OCI-LY1 (cell line): ENCODE measurements around the gene USP24.

Source experiments
- H2AFZ ChIP-seq: fragments of 200-600 bp; sonication (generic), shearing (Covaris generic); 2 replicates; pipeline ENCODE4 v1.6.0; 2014; ENCODE audit warnings: antibody characterized with exemption, mild to moderate bottlenecking, low read length
- H3F3A ChIP-seq: fragments of 200-600 bp; sonication (generic), shearing (Covaris generic); 2 replicates; pipeline ENCODE4 v1.6.0; 2014; ENCODE audit warnings: mild to moderate bottlenecking, antibody characterized with exemption, low read length, moderate library complexity; ENCODE audit not compliant: insufficient read depth
- H3K27ac ChIP-seq: fragments of 200-600 bp; sonication (generic); 2 replicates; pipeline ENCODE4 v1.5.1; 2014; ENCODE audit warnings: low read length, mixed run types, mild to moderate bottlenecking, low read depth; ENCODE audit not compliant: poor library complexity, severe bottlenecking
- H3K27me3 ChIP-seq: fragments of 200-600 bp; sonication (generic); 2 replicates; pipeline ENCODE4 v1.6.0; 2014; ENCODE audit warnings: antibody characterized with exemption, mild to moderate bottlenecking, low read length, moderate library complexity; ENCODE audit not compliant: insufficient read depth
- H3K36me3 ChIP-seq: fragments of 200-600 bp; sonication (generic); 2 replicates; pipeline ENCODE4 v1.6.1; 2014; ENCODE audit warnings: mild to moderate bottlenecking, antibody characterized with exemption, low read length, moderate library complexity, mixed read lengths; ENCODE audit not compliant: insufficient read depth
- H3K4me1 ChIP-seq: fragments of 200-600 bp; sonication (generic); 2 replicates; pipeline ENCODE4 v1.5.1; 2014; ENCODE audit warnings: mild to moderate bottlenecking, low read length, moderate library complexity; ENCODE audit not compliant: insufficient read depth, severe bottlenecking
- H3K4me2 ChIP-seq: fragments of 200-600 bp; sonication (generic), shearing (Covaris generic); 2 replicates; pipeline ENCODE4 v1.6.1; 2014; ENCODE audit warnings: low read length
- H3K4me3 ChIP-seq: fragments of 200-600 bp; sonication (generic); 2 replicates; pipeline ENCODE4 v1.5.1; 2014; ENCODE audit warnings: low read length, low read depth, mild to moderate bottlenecking, mixed read lengths; ENCODE audit not compliant: poor library complexity, severe bottlenecking
- H3K79me2 ChIP-seq: fragments of 200-600 bp; shearing (Covaris generic); 2 replicates; pipeline ENCODE4 v1.6.1; 2016; ENCODE audit warnings: mixed run types, low read length, mixed read lengths; ENCODE audit not compliant: insufficient read depth
- H3K9ac ChIP-seq: fragments of 200-600 bp; sonication (generic), shearing (Covaris generic); 2 replicates; pipeline ENCODE4 v1.6.1; 2014; ENCODE audit warnings: mild to moderate bottlenecking, low read length, mixed read lengths
- H3K9me2 ChIP-seq: fragments of 200-600 bp; sonication (generic), shearing (Covaris generic); 2 replicates; pipeline ENCODE4 v1.6.1; 2014; ENCODE audit warnings: low read depth, mild to moderate bottlenecking, low read length, mixed read lengths
- H3K9me3 ChIP-seq: fragments of 200-600 bp; shearing (Covaris generic); 2 replicates; pipeline ENCODE4 v1.6.1; 2014; ENCODE audit warnings: low read length, mixed read lengths
- H4K20me1 ChIP-seq: fragments of 200-600 bp; sonication (generic), shearing (Covaris generic); 2 replicates; pipeline ENCODE4 v1.6.0; 2016; ENCODE audit warnings: mild to moderate bottlenecking, low read length; ENCODE audit not compliant: insufficient read depth
- CTCF ChIP-seq: fragments of 200-600 bp; sonication (generic), shearing (Covaris generic); IDR thresholded peaks from 2 replicates; pipeline ENCODE4 v1.5.1; 2017; ENCODE audit warnings: mild to moderate bottlenecking, antibody characterized with exemption, low read length, moderate library complexity, mixed read lengths
- EZH2 ChIP-seq: fragments of 200-600 bp; sonication (generic), shearing (Covaris generic); IDR thresholded peaks from 2 replicates; pipeline ENCODE4 v1.8.0; 2017; ENCODE audit warnings: borderline replicate concordance, mixed run types, mild to moderate bottlenecking, antibody characterized with exemption, low read length, moderate library complexity, mixed read lengths

USP24 gene

GRCh38 chr1:55213885-55214211 lies 1.3 kb downstream of the USP24 start:
- H3K9ac ChIP-seq, result peak overlapping the region; percentile 97
- H2AFZ ChIP-seq, result no peak overlapping the region
- peak overlapping the region; percentile 93 for H3K4me3 ChIP-seq
- H3K27ac ChIP-seq, result peak overlapping the region; percentile 78
- H3F3A ChIP-seq, result no peaks in the 10 kb centered on the region
- H3K79me2 ChIP-seq, result peaks cover 39% of the 10 kb centered on the region
- TF ChIP-seq CTCF, result no peak
- TF ChIP-seq EZH2, result no peak
- H3K9me3 ChIP-seq, result no peaks in the 10 kb centered on the region
- H4K20me1 ChIP-seq, result no peaks in the 10 kb centered on the region
- peaks cover 79% of the 10 kb centered on the region for H3K4me1 ChIP-seq
- no peaks in the 10 kb centered on the region for H3K36me3 ChIP-seq
- H3K4me2 ChIP-seq, result peak overlapping the region; percentile 99
- H3K27me3 ChIP-seq, result no peaks in the 10 kb centered on the region
- no peaks in the 10 kb centered on the region for H3K9me2 ChIP-seq

GRCh38 chr1:55213151-55213884 lies 1.8 kb downstream of the USP24 start:
- Histone ChIP-seq H3K4me1 (peaks cover 81% of the 10 kb centered on the region), H3K9me3 (no peaks in the 10 kb centered on the region), H3K4me2 (peak overlapping the region; percentile 99), H3K36me3 (no peaks in the 10 kb centered on the region), H3K4me3 (peak overlapping the region; percentile 93), H3F3A (no peaks in the 10 kb centered on the region), H3K9ac (peak overlapping the region; percentile 97), H3K79me2 (peaks cover 43% of the 10 kb centered on the region), H3K9me2 (no peaks in the 10 kb centered on the region), H4K20me1 (no peaks in the 10 kb centered on the region), H2AFZ (no peak overlapping the region), H3K27me3 (no peaks in the 10 kb centered on the region), H3K27ac (peak overlapping the region; percentile 78)
- TF ChIP-seq CTCF (no peak), EZH2 (no peak)

- Histone ChIP-seq H3K36me3 (no peaks in the 10 kb centered on the region), H2AFZ (no peak overlapping the region), H3K9me2 (no peaks in the 10 kb centered on the region), H3K4me3 (peak overlapping the region; percentile 93), H3K27me3 (no peaks in the 10 kb centered on the region), H4K20me1 (no peaks in the 10 kb centered on the region), H3K27ac (peak overlapping the region; percentile 78), H3K4me1 (peaks cover 75% of the 10 kb centered on the region), H3F3A (no peaks in the 10 kb centered on the region), H3K79me2 (peaks cover 49% of the 10 kb centered on the region), H3K9ac (peak overlapping the region; percentile 97; the same call in 1 of the 2 replicates), H3K4me2 (peak overlapping the region; percentile 99), H3K9me3 (no peaks in the 10 kb centered on the region)
- no peak for TF ChIP-seq CTCF
- TF ChIP-seq EZH2, result no peak
Observed at GRCh38 chr1:55212349-55213150, 2.6 kb downstream of the USP24 start.
